GM12878 (cell line): ENCODE results near the gene ZNF75A. TPM values are rescaled to one million over a fixed set of nuclear protein-coding genes. Genes with fewer than 3 reads are reported as not detected.

ENCODE experiments used
- ATAC-seq: fragments of 200-7000 bp; cut with Tn5 transposase; 3 replicates; pipeline ENCODE4 v1.9.1; 2020; ENCODE audit warnings: mild to moderate bottlenecking, moderate library complexity
- BruUV-seq: library from RNA; stranded (reverse); fragments of 400-500 nt; replicated peaks from 2 replicates; lab custom pipeline; 2021; lab: Mats Ljungman, UMichigan
- CTCF ChIA-PET: fragments of 300-600 bp; sonication (Branson Sonifier 250); formaldehyde crosslinking; extraction: SDS; loops from one replicate; lab custom pipeline; 2021; ENCODE audit warnings: inconsistent platforms; lab: Yijun Ruan, JAX
- POLR2A ChIA-PET: fragments of 350-600 bp; formaldehyde crosslinking; extraction: SDS; loops from one replicate; lab custom pipeline; 2021; ENCODE audit warnings: inconsistent platforms; lab: Charles Lee
- RAD21 ChIA-PET: fragments of 300-600 bp; sonication (Branson Sonifier 250); formaldehyde crosslinking; loops from one replicate; lab custom pipeline; 2023; ENCODE audit warnings: antibody characterized with exemption; ENCODE audit not compliant: unreplicated experiment; lab: Charles Lee
- SMC1A ChIA-PET: fragments of 300-600 bp; sonication (Branson Sonifier 250); formaldehyde crosslinking; loops from one replicate; lab custom pipeline; 2023; ENCODE audit not compliant: unreplicated experiment, uncharacterized antibody; lab: Charles Lee
- DNase-seq: peaks from one replicate; pipeline ENCODE4 v3.0.0-alpha.2; 2011; ENCODE audit warnings: low read depth, low spot score
- FAIRE-seq: peaks from 3 replicates; lab custom pipeline; 2011; peaks lifted over from hg19 to GRCh38; lab: Jason Lieb, UNC
- H2AFZ ChIP-seq: 2 replicates; pipeline ENCODE4 v1.6.0; 2011; ENCODE audit warnings: low read depth, low read length, control low read depth; ENCODE audit not compliant: control insufficient read depth
- H3K27ac ChIP-seq: 2 replicates; pipeline ENCODE4 v1.5.1; 2011; ENCODE audit warnings: control low read depth; ENCODE audit not compliant: control insufficient read depth, insufficient read depth
- H3K27me3 ChIP-seq, 2 experiments: replicated peaks in 1 of 2; 2 replicates each; pipeline versions ENCODE4 v1.6.0 to v1.6.1; 2011; ENCODE audit warnings: low read length in 1 of 2; ENCODE audit not compliant: control insufficient read depth in 2 of 2, insufficient read depth in 2 of 2
- H3K36me3 ChIP-seq, 2 experiments: 2 replicates each; pipeline ENCODE4 v1.5.1; 2011; ENCODE audit warnings: low read length in 1 of 2; ENCODE audit not compliant: control insufficient read depth in 2 of 2, insufficient read depth in 2 of 2
- H3K4me1 ChIP-seq: 2 replicates; pipeline ENCODE4 v1.6.1; 2011; ENCODE audit warnings: mild to moderate bottlenecking, low read length, moderate library complexity, mixed read lengths; ENCODE audit not compliant: control insufficient read depth, insufficient read depth
- H3K4me2 ChIP-seq: 2 replicates; pipeline ENCODE4 v1.6.0; 2011; ENCODE audit warnings: control low read depth; ENCODE audit not compliant: control insufficient read depth, insufficient read depth
- H3K4me3 ChIP-seq: fragments of 200-600 bp; sonication (generic); 2 replicates; pipeline ENCODE4 v1.5.1; 2016
- H3K79me2 ChIP-seq: 2 replicates; pipeline ENCODE4 v1.6.0; 2011; ENCODE audit warnings: low read length; ENCODE audit not compliant: control insufficient read depth, insufficient read depth
- H3K9ac ChIP-seq: 2 replicates; pipeline ENCODE4 v1.8.0; 2011; ENCODE audit warnings: low read length, control low read depth, mixed read lengths; ENCODE audit not compliant: control insufficient read depth, insufficient read depth
- H3K9me3 ChIP-seq: replicated peaks from 3 replicates; pipeline ENCODE4 v1.5.1; 2011; ENCODE audit warnings: mild to moderate bottlenecking, low read length; ENCODE audit not compliant: control insufficient read depth, insufficient read depth
- H4K20me1 ChIP-seq: 2 replicates; pipeline ENCODE4 v1.6.0; 2011; ENCODE audit not compliant: control insufficient read depth, insufficient read depth
- ASH2L ChIP-seq: fragments of 300-600, 200-600 bp; sonication (generic); IDR thresholded peaks from 2 replicates; pipeline ENCODE4 v1.6.1; 2017; ENCODE audit warnings: low read depth, mild to moderate bottlenecking, borderline replicate concordance
- CHD1 ChIP-seq: IDR thresholded peaks from 2 replicates; pipeline ENCODE4 v1.6.1; 2012; ENCODE audit warnings: low read depth, low read length, improper control_type of control experiment
- DPF2 ChIP-seq: fragments of 450-650 bp; IDR thresholded peaks from 2 replicates; pipeline ENCODE4 v1.6.1; 2017; ENCODE audit warnings: mild to moderate bottlenecking
- MEF2B ChIP-seq: fragments of 450-650 bp; IDR thresholded peaks from 2 replicates; pipeline ENCODE4 v1.6.1; 2018; ENCODE audit warnings: mild to moderate bottlenecking, moderate library complexity; ENCODE audit not compliant: partially characterized antibody, poor library complexity, severe bottlenecking
- PML ChIP-seq: IDR thresholded peaks from 2 replicates; pipeline ENCODE4 v1.6.1; 2012; ENCODE audit warnings: low read length, inconsistent platforms
- RFX5 ChIP-seq: IDR thresholded peaks from 2 replicates; pipeline ENCODE4 v1.6.1; 2011; ENCODE audit warnings: low read depth, low read length, improper control_type of control experiment
- RUNX3 ChIP-seq: IDR thresholded peaks from 2 replicates; pipeline ENCODE4 v1.6.1; 2012; ENCODE audit warnings: low read length, inconsistent platforms
- STAT1 ChIP-seq: fragments of 450-650 bp; conservative IDR thresholded peaks from 2 replicates; pipeline ENCODE4 v1.6.1; 2014; ENCODE audit warnings: antibody characterized with exemption, mild to moderate bottlenecking
- TCF7 ChIP-seq: IDR thresholded peaks from 2 replicates; pipeline ENCODE4 v1.6.1; 2014; ENCODE audit warnings: antibody characterized with exemption, borderline replicate concordance
- WGBS: methylation state at CpG from one replicate; pipeline ENCODE4 v1.1.6; 2016; ENCODE audit warnings: low lambda C conversion rate; ENCODE audit not compliant: insufficient replicate concordance, insufficient coverage; ENCODE audit errors: missing lambda C conversion rate; 5-methylcytosine and 5-hydroxymethylcytosine counted together
- in situ Hi-C: fragments of 300-500 bp; cut with MboI; formaldehyde crosslinking; loops from 9 replicates; pipeline ENCODE4 v1.14.3; 2018; ENCODE audit warnings: mixed read lengths
- intact Hi-C: fragments of 100-400 bp; cut with micrococcal nuclease; formaldehyde crosslinking; loops from one replicate; pipeline ENCODE4 v1.14.2; 2022; ENCODE audit not compliant: unreplicated experiment
- polyA plus RNA-seq, 11 experiments: library from polyadenylated mRNA; depleted of rRNA in 4 of 11; unstranded in 6 of 11; stranded (reverse) in 5 of 11; fragments of >200 nt; fragmentation: Nextera tagmentation in 4 of 11; fragmentation: Illumina TruSeq in 1 of 11; extraction: Ambion mirVana in 4 of 11; extraction: Trizol in 1 of 11; gene quantifications; 1 replicate in 1 of 11; 2 replicates in 10 of 11; pipeline versions ENCODE4 v1.2.1 to v1.2.3, GENCODE V29; 2011 to 2016; ENCODE audit warnings: inconsistent platforms in 2 of 11, missing spikeins in 2 of 11, low read depth in 1 of 11
- total RNA-seq, 4 experiments: library from RNA; depleted of rRNA in 3 of 4; stranded (reverse); fragments of >200 nt in 3 of 4; fragmentation: Illumina TruSeq in 1 of 4; extraction: Trizol in 1 of 4; gene quantifications; 2 replicates each; pipeline versions ENCODE4 v1.2.1 to v1.2.3, GENCODE V29; 2013 to 2021
- TF ChIP-seq, protein P1 (sequence below): fragments of 450-650 bp; IDR thresholded peaks from 2 replicates; pipeline ENCODE4 v1.6.1; 2017; ENCODE audit warnings: low read depth, mild to moderate bottlenecking, moderate library complexity
- TF ChIP-seq, protein P2 (sequence below): fragments of 450-650 bp; IDR thresholded peaks from 2 replicates; pipeline ENCODE4 v1.6.1; 2017; ENCODE audit warnings: mild to moderate bottlenecking, moderate library complexity

ZNF75A gene
- total and polyA plus RNA-seq, 10 of the 15 experiments (the other 5 are each of a cell fraction or from before 2014, with no cell fraction given), result 7.4 to 21.2 (median 16.1) TPM

- Histone ChIP-seq H3K4me3 (no peak within 1 kb of the TSS), H3K79me2 (no peaks in the 10 kb centered on the region), H3K9me3 (no peaks in the 10 kb centered on the region), H4K20me1 (no peaks in the 10 kb centered on the region), H3K4me2 (no peak within 1 kb of the TSS), H3K36me3 (no peaks in the 10 kb centered on the region), H3K9ac (no peak within 1 kb of the TSS), H2AFZ (no peak within 1 kb of the TSS), H3K27me3 (no peaks in the 10 kb centered on the region), H3K4me1 (no peaks in the 10 kb centered on the region), H3K27ac (no peak within 1 kb of the TSS)
- DNase-seq (no peak), FAIRE-seq (no peak), ATAC-seq (no peak)
- SMC1A ChIA-PET, result no interaction called here
- RAD21 ChIA-PET, result no interaction called here
- TF ChIP-seq RFX5, result no peak
- CTCF ChIA-PET, result interaction anchor here (4.1 kb wide), 1 partner anchor 11 kb away, joined by 14 read pairs; no protein-coding TSS in a partner anchor
- WGBS, result 41% methylated on average over 14 of the region's 14 CpGs
- no TSS peak for BruUV-seq
- intact Hi-C loops, result no loop called here
- in situ Hi-C loops, result no loop called here
- POLR2A ChIA-PET, result no interaction called here
Observed at GRCh38 chr16:3256146-3256865, 49.0 kb upstream of the ZNF75A start, which contains the start of gene MEFV. TSS of gene MEFV (minus strand) at chr16:3256633. CDS start at chr16:3256587, 46 bp downstream.

GRCh38 chr16:3256866-3257465 lies 48.3 kb upstream of the ZNF75A start:
- Histone ChIP-seq H2AFZ (no peak overlapping the region), H3K9me3 (no peaks in the 10 kb centered on the region), H4K20me1 (no peaks in the 10 kb centered on the region), H3K36me3 (no peaks in the 10 kb centered on the region), H3K9ac (no peak overlapping the region), H3K4me2 (no peak overlapping the region), H3K79me2 (no peaks in the 10 kb centered on the region), H3K4me1 (no peaks in the 10 kb centered on the region), H3K27me3 (no peaks in the 10 kb centered on the region), H3K27ac (no peak overlapping the region), H3K4me3 (no peak overlapping the region)
- DNase-seq (no peak), FAIRE-seq (no peak), ATAC-seq (no peak)
- SMC1A ChIA-PET, result no interaction called here
- POLR2A ChIA-PET, result no interaction called here
- intact Hi-C loops (no loop called here), in situ Hi-C loops (no loop called here)
- 25% methylated on average over 9 of the region's 9 CpGs for WGBS
- RAD21 ChIA-PET, result no interaction called here
- CTCF ChIA-PET, result interaction anchor here (4.1 kb wide), 1 partner anchor 10 kb away, joined by 14 read pairs; no protein-coding TSS in a partner anchor
- no TSS peak for BruUV-seq
- no peak for TF ChIP-seq STAT1
- no peak for TF ChIP-seq DPF2
- no peak for TF ChIP-seq MEF2B
- TF ChIP-seq, protein P1, sequence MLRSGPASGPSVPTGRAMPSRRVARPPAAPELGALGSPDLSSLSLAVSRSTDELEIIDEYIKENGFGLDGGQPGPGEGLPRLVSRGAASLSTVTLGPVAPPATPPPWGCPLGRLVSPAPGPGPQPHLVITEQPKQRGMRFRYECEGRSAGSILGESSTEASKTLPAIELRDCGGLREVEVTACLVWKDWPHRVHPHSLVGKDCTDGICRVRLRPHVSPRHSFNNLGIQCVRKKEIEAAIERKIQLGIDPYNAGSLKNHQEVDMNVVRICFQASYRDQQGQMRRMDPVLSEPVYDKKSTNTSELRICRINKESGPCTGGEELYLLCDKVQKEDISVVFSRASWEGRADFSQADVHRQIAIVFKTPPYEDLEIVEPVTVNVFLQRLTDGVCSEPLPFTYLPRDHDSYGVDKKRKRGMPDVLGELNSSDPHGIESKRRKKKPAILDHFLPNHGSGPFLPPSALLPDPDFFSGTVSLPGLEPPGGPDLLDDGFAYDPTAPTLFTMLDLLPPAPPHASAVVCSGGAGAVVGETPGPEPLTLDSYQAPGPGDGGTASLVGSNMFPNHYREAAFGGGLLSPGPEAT, result no peak
- TF ChIP-seq TCF7, result no peak
- no peak for TF ChIP-seq RUNX3
- no peak for TF ChIP-seq ASH2L
- no peak for TF ChIP-seq CHD1
- TF ChIP-seq PML, result no peak
- TF ChIP-seq, protein P2, sequence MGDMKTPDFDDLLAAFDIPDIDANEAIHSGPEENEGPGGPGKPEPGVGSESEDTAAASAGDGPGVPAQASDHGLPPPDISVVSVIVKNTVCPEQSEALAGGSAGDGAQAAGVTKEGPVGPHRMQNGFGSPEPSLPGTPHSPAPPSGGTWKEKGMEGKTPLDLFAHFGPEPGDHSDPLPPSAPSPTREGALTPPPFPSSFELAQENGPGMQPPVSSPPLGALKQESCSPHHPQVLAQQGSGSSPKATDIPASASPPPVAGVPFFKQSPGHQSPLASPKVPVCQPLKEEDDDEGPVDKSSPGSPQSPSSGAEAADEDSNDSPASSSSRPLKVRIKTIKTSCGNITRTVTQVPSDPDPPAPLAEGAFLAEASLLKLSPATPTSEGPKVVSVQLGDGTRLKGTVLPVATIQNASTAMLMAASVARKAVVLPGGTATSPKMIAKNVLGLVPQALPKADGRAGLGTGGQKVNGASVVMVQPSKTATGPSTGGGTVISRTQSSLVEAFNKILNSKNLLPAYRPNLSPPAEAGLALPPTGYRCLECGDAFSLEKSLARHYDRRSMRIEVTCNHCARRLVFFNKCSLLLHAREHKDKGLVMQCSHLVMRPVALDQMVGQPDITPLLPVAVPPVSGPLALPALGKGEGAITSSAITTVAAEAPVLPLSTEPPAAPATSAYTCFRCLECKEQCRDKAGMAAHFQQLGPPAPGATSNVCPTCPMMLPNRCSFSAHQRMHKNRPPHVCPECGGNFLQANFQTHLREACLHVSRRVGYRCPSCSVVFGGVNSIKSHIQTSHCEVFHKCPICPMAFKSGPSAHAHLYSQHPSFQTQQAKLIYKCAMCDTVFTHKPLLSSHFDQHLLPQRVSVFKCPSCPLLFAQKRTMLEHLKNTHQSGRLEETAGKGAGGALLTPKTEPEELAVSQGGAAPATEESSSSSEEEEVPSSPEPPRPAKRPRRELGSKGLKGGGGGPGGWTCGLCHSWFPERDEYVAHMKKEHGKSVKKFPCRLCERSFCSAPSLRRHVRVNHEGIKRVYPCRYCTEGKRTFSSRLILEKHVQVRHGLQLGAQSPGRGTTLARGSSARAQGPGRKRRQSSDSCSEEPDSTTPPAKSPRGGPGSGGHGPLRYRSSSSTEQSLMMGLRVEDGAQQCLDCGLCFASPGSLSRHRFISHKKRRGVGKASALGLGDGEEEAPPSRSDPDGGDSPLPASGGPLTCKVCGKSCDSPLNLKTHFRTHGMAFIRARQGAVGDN, result no peak
